Smooth muscle cell (in vitro differentiated cells): ENCODE results near the gene NRL. TPM values are rescaled to one million over a fixed set of nuclear protein-coding genes. Genes with fewer than 3 reads are reported as not detected.

Experiments
- DNase-seq: peaks from one replicate; lab custom pipeline; 2025; ENCODE audit not compliant: unreplicated experiment; lab: John Stamatoyannopoulos, UW
- H2AFZ ChIP-seq: fragments of 200-600 bp; sonication (generic); 2 replicates; pipeline ENCODE4 v1.6.0; 2016; ENCODE audit warnings: antibody characterized with exemption, low read depth, mild to moderate bottlenecking
- H3F3A ChIP-seq: fragments of 200-600 bp; sonication (generic); 2 replicates; pipeline ENCODE4 v1.6.0; 2017; ENCODE audit warnings: antibody characterized with exemption, low read depth
- H3K27ac ChIP-seq: fragments of 200-600 bp; sonication (generic); 2 replicates; pipeline ENCODE4 v1.5.1; 2016; ENCODE audit warnings: low read depth, mild to moderate bottlenecking
- H3K27me3 ChIP-seq: fragments of 200-600 bp; sonication (generic); 2 replicates; pipeline ENCODE4 v1.6.1; 2016; ENCODE audit warnings: low read depth, mild to moderate bottlenecking
- H3K36me3 ChIP-seq: fragments of 200-600 bp; sonication (generic); 2 replicates; pipeline ENCODE4 v1.5.1; 2016; ENCODE audit warnings: low read depth
- H3K4me1 ChIP-seq: fragments of 200-600 bp; sonication (generic); 2 replicates; pipeline ENCODE4 v1.5.1; 2016; ENCODE audit warnings: low read depth
- H3K4me2 ChIP-seq: fragments of 200-600 bp; sonication (generic); 2 replicates; pipeline ENCODE4 v1.6.0; 2016; ENCODE audit warnings: mild to moderate bottlenecking
- H3K4me3 ChIP-seq: fragments of 200-600 bp; sonication (generic); 2 replicates; pipeline ENCODE4 v1.5.1; 2016; ENCODE audit warnings: mild to moderate bottlenecking
- H3K79me2 ChIP-seq: fragments of 200-600 bp; sonication (generic); 2 replicates; pipeline ENCODE4 v1.6.0; 2016; ENCODE audit warnings: low read depth, mild to moderate bottlenecking
- H3K9ac ChIP-seq: fragments of 200-600 bp; sonication (generic); 2 replicates; pipeline ENCODE4 v1.6.0; 2016; ENCODE audit warnings: low read depth
- H3K9me3 ChIP-seq: fragments of 200-600 bp; sonication (generic); replicated peaks from 2 replicates; pipeline ENCODE4 v1.5.1; 2016; ENCODE audit warnings: low read depth
- H4K20me1 ChIP-seq: fragments of 200-600 bp; sonication (generic); 2 replicates; pipeline ENCODE4 v1.6.0; 2016; ENCODE audit warnings: low read depth
- WGBS: methylation state at CpG from one replicate; pipeline ENCODE4 v1.1.7; 2016; ENCODE audit warnings: low lambda C conversion rate; 5-methylcytosine and 5-hydroxymethylcytosine counted together
- polyA plus RNA-seq: library from polyadenylated mRNA; unstranded; fragments of >200 nt; fragmentation: Nextera tagmentation; extraction: Ambion mirVana; gene quantifications from 2 replicates; pipeline ENCODE4 v1.2.1, GENCODE V29; 2016
- total RNA-seq: library from RNA; depleted of rRNA; stranded (reverse); fragments of >200 nt; gene quantifications from 2 replicates; pipeline ENCODE4 v1.2.3, GENCODE V29; 2014
- TF ChIP-seq, protein P1 (sequence below): fragments of 200-600 bp; sonication (generic); IDR thresholded peaks from 2 replicates; pipeline ENCODE4 v1.5.1; 2017; ENCODE audit warnings: borderline replicate concordance, mild to moderate bottlenecking, antibody characterized with exemption; ENCODE audit not compliant: insufficient read depth, poor library complexity, severe bottlenecking

The NRL gene
- total and polyA plus RNA-seq, 2 experiments from 2014 or later, result 1.3 to 1.9 TPM

- Histone ChIP-seq H3K9ac (no peak overlapping the region), H3K27me3 (no peaks in the 10 kb centered on the region), H3K4me2 (no peak overlapping the region), H3K36me3 (no peaks in the 10 kb centered on the region), H3K27ac (no peak overlapping the region), H3K4me3 (no peak overlapping the region), H4K20me1 (no peaks in the 10 kb centered on the region), H3K9me3 (no peaks in the 10 kb centered on the region), H3K79me2 (no peaks in the 10 kb centered on the region), H2AFZ (no peak overlapping the region), H3F3A (peaks cover 9% of the 10 kb centered on the region), H3K4me1 (no peaks in the 10 kb centered on the region)
- WGBS, result 100% methylated on average over 10 of the region's 10 CpGs
- TF ChIP-seq, protein P1, sequence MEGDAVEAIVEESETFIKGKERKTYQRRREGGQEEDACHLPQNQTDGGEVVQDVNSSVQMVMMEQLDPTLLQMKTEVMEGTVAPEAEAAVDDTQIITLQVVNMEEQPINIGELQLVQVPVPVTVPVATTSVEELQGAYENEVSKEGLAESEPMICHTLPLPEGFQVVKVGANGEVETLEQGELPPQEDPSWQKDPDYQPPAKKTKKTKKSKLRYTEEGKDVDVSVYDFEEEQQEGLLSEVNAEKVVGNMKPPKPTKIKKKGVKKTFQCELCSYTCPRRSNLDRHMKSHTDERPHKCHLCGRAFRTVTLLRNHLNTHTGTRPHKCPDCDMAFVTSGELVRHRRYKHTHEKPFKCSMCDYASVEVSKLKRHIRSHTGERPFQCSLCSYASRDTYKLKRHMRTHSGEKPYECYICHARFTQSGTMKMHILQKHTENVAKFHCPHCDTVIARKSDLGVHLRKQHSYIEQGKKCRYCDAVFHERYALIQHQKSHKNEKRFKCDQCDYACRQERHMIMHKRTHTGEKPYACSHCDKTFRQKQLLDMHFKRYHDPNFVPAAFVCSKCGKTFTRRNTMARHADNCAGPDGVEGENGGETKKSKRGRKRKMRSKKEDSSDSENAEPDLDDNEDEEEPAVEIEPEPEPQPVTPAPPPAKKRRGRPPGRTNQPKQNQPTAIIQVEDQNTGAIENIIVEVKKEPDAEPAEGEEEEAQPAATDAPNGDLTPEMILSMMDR, result no peak
- DNase-seq, result no peak
These were observed 40.4 kb upstream of the NRL start for GRCh38 chr14:24155100-24155499.

- Histone ChIP-seq H3K9me3 (no peaks in the 10 kb centered on the region), H4K20me1 (peaks cover 9% of the 10 kb centered on the region), H3K27me3 (no peaks in the 10 kb centered on the region), H3K4me3 (no peak overlapping the region), H3K79me2 (peaks cover 16% of the 10 kb centered on the region), H3F3A (no peaks in the 10 kb centered on the region), H3K27ac (no peak overlapping the region), H3K36me3 (no peaks in the 10 kb centered on the region), H3K9ac (no peak overlapping the region), H3K4me2 (no peak overlapping the region), H2AFZ (no peak overlapping the region), H3K4me1 (peaks cover 8% of the 10 kb centered on the region)
- 96% methylated on average over 16 of the region's 16 CpGs for WGBS
- TF ChIP-seq, protein P1, result no peak
- DNase-seq, result no peak
These were observed 36.8 kb upstream of the NRL start for GRCh38 chr14:24151404-24152080.

DNA sequence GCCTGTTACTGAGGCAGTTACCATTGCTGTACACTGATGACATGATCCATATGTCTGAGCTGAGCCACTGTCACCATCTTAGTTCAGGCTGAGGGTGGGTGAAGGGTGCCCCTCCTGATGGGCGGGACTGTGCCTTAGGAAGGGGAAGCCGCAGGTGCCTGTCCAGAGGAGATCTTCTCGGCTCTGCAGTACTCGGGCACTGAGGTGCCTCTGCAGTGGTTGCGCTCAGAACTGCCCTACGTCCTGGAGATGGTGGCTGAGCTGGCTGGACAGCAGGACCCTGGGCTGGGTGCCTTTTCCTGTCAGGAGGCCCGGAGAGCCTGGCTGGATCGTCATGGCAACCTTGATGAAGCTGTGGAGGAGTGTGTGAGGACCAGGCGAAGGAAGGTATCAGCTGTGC lies 36.2 kb upstream of the NRL start:
- Histone ChIP-seq H3K36me3 (no peaks in the 10 kb centered on the region), H3K4me3 (no peak overlapping the region), H4K20me1 (peaks cover 9% of the 10 kb centered on the region), H3K27ac (no peak overlapping the region), H3K4me1 (peaks cover 9% of the 10 kb centered on the region), H3K27me3 (no peaks in the 10 kb centered on the region), H3F3A (no peaks in the 10 kb centered on the region), H2AFZ (no peak overlapping the region), H3K4me2 (no peak overlapping the region), H3K9me3 (no peaks in the 10 kb centered on the region), H3K79me2 (peaks cover 16% of the 10 kb centered on the region), H3K9ac (no peak overlapping the region)
- 98% methylated on average over 9 of the region's 9 CpGs for WGBS
- TF ChIP-seq, protein P1, result no peak
- no peak for DNase-seq

DNA sequence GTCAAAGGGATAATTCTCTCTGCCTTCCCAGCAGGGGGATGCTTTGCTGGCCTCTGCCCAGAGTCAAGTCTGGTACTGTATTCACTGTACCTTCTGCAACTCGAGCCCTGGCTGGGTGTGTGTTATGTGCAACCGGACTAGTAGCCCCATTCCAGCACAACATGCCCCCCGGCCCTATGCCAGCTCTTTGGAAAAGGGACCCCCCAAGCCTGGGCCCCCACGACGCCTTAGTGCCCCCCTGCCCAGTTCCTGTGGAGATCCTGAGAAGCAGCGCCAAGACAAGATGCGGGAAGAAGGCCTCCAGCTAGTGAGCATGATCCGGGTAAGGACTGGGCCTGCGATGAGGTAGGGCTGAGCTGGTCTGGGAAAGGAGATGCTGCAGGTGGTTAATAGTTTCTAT lies 35.8 kb upstream of the NRL start:
- no peak overlapping the region for H3K4me2 ChIP-seq
- H3K79me2 ChIP-seq, result peaks cover 16% of the 10 kb centered on the region
- WGBS, result 96% methylated on average over 9 of the region's 9 CpGs
- H3K9me3 ChIP-seq, result no peaks in the 10 kb centered on the region
- no peak overlapping the region for H2AFZ ChIP-seq
- H3K27me3 ChIP-seq, result no peaks in the 10 kb centered on the region
- H3K4me3 ChIP-seq, result no peak overlapping the region
- TF ChIP-seq, protein P1, result no peak
- H3F3A ChIP-seq, result peaks cover 3% of the 10 kb centered on the region
- H3K4me1 ChIP-seq, result peaks cover 13% of the 10 kb centered on the region
- no peak for DNase-seq
- no peak overlapping the region for H3K27ac ChIP-seq
- H4K20me1 ChIP-seq, result peaks cover 9% of the 10 kb centered on the region
- no peak overlapping the region for H3K9ac ChIP-seq
- H3K36me3 ChIP-seq, result no peaks in the 10 kb centered on the region
